HG03060 (cell line): ENCODE measurements around the gene KRT2.

Source experiments
- ATAC-seq: cut with Tn5 transposase; IDR thresholded peaks from one replicate; pipeline ENCODE4 v1.9.1; 2021; ENCODE audit warnings: low read depth, moderate number of reproducible peaks; ENCODE audit not compliant: unreplicated experiment

KRT2 gene

GRCh38 chr12:52651726-52652261, at the start of gene KRT2:
Gene KRT2 (minus strand): TSS chr12:52652211. CDS start chr12:52652142, 69 bp downstream.
- ATAC-seq, result no peak

GRCh38 chr12:52701281-52701680, 49.3 kb upstream of the KRT2 start:
- no peak for ATAC-seq

- ATAC-seq, result no peak
These were observed 47.9 kb upstream of the KRT2 start for GRCh38 chr12:52699960-52700359.

GRCh38 chr12:52699373-52699772, 47.4 kb upstream of the KRT2 start:
- no peak for ATAC-seq

- ATAC-seq, result no peak
These were observed 46.8 kb upstream of the KRT2 start for GRCh38 chr12:52698651-52699340.

GRCh38 chr12:52697058-52697582, 45.1 kb upstream of the KRT2 start:
- no peak for ATAC-seq

GRCh38 chr12:52696588-52696987, 44.6 kb upstream of the KRT2 start:
- no peak for ATAC-seq

GRCh38 chr12:52695039-52695438, 43.0 kb upstream of the KRT2 start:
- no peak for ATAC-seq

GRCh38 chr12:52694151-52694550, 42.1 kb upstream of the KRT2 start:
- ATAC-seq, result no peak

GRCh38 chr12:52693261-52693660, 41.2 kb upstream of the KRT2 start:
- ATAC-seq, result no peak

GRCh38 chr12:52692254-52692653, 40.2 kb upstream of the KRT2 start:
- ATAC-seq, result no peak

- ATAC-seq, result no peak
These were observed 39.8 kb upstream of the KRT2 start for GRCh38 chr12:52691841-52692150.

GRCh38 chr12:52691076-52691840, 39.2 kb upstream of the KRT2 start:
- ATAC-seq, result no peak

GRCh38 chr12:52690351-52691075, 38.5 kb upstream of the KRT2 start:
- no peak for ATAC-seq

GRCh38 chr12:52689936-52690335, 37.9 kb upstream of the KRT2 start:
- no peak for ATAC-seq

GRCh38 chr12:52689239-52689638, 37.2 kb upstream of the KRT2 start:
- ATAC-seq, result no peak

GRCh38 chr12:52688481-52688880, 36.5 kb upstream of the KRT2 start:
- ATAC-seq, result no peak

GRCh38 chr12:52687497-52688385, 35.7 kb upstream of the KRT2 start:
- no peak for ATAC-seq

- no peak for ATAC-seq
These were observed 34.9 kb upstream of the KRT2 start for GRCh38 chr12:52686756-52687487.
